ENCODE measurements around the gene OSCAR. TPM values are rescaled to one million over a fixed set of nuclear protein-coding genes. Genes with fewer than 3 reads are reported as not detected.

OSCAR gene
- total RNA-seq, result under 1 TPM in 1 of 3 donors, not detected in 2; 0.11 TPM

GRCh38 chr19:54100561-54100960 is at the start of gene OSCAR:
Gene OSCAR (minus strand): TSS chr19:54100803. CDS start chr19:54100792, 11 bp downstream.
- Mint-ChIP-seq H3K27me3 (ENCODE audit: low read depth) (peaks cover 4% of the 10 kb centered on the region), H3K4me1 (ENCODE audit: low read depth) (peaks cover 21% of the 10 kb centered on the region), H3K4me3 (no peak within 1 kb of the TSS), H3K9me3 (no peaks in the 10 kb centered on the region), H3K36me3 (ENCODE audit: insufficient read depth) (no peaks in the 10 kb centered on the region)
- ATAC-seq, result no peak
- no peak for DNase-seq

GRCh38 chr19:54149021-54149812 is 48.6 kb upstream of the OSCAR start:
- no peak for DNase-seq
- Mint-ChIP-seq H3K27me3 (ENCODE audit: low read depth) (no peaks in the 10 kb centered on the region), H3K4me3 (no peak overlapping the region), H3K36me3 (ENCODE audit: insufficient read depth) (peaks cover 40% of the 10 kb centered on the region), H3K4me1 (ENCODE audit: low read depth) (peaks cover 10% of the 10 kb centered on the region), H3K9me3 (no peaks in the 10 kb centered on the region)
- no peak for ATAC-seq

GRCh38 chr19:54148158-54148557 is 47.6 kb upstream of the OSCAR start:
- DNase-seq, result no peak
- no peak for ATAC-seq
- H3K4me1 Mint-ChIP-seq (ENCODE audit: low read depth), result no peaks in the 10 kb centered on the region
- no peaks in the 10 kb centered on the region for H3K9me3 Mint-ChIP-seq
- no peak overlapping the region for H3K4me3 Mint-ChIP-seq
- H3K27me3 Mint-ChIP-seq (ENCODE audit: low read depth), result no peaks in the 10 kb centered on the region
- H3K36me3 Mint-ChIP-seq (ENCODE audit: insufficient read depth), result peaks cover 47% of the 10 kb centered on the region

- ATAC-seq (no peak), DNase-seq (no peak)
- Mint-ChIP-seq H3K9me3 (no peaks in the 10 kb centered on the region), H3K4me3 (no peak overlapping the region), H3K27me3 (ENCODE audit: low read depth) (no peaks in the 10 kb centered on the region), H3K36me3 (ENCODE audit: insufficient read depth) (peaks cover 50% of the 10 kb centered on the region), H3K4me1 (ENCODE audit: low read depth) (no peaks in the 10 kb centered on the region)
Measured at GRCh38 chr19:54147676-54148075, 47.1 kb upstream of the OSCAR start.

- Mint-ChIP-seq H3K9me3 (no peaks in the 10 kb centered on the region), H3K4me1 (ENCODE audit: low read depth) (peaks cover 11% of the 10 kb centered on the region), H3K4me3 (no peak overlapping the region), H3K36me3 (ENCODE audit: insufficient read depth) (peaks cover 51% of the 10 kb centered on the region), H3K27me3 (ENCODE audit: low read depth) (no peaks in the 10 kb centered on the region)
- ATAC-seq (no peak), DNase-seq (no peak)
Measured at GRCh38 chr19:54145541-54146158, 45.0 kb upstream of the OSCAR start.

GRCh38 chr19:54142166-54142780 is 41.7 kb upstream of the OSCAR start:
- peaks cover 39% of the 10 kb centered on the region for H3K36me3 Mint-ChIP-seq (ENCODE audit: insufficient read depth)
- ATAC-seq, result no peak

GRCh38 chr19:54141356-54141755 is 40.8 kb upstream of the OSCAR start:
- no peaks in the 10 kb centered on the region for H3K9me3 Mint-ChIP-seq
- no peak overlapping the region for H3K4me3 Mint-ChIP-seq
- no peaks in the 10 kb centered on the region for H3K27me3 Mint-ChIP-seq (ENCODE audit: low read depth)
- peaks cover 31% of the 10 kb centered on the region for H3K36me3 Mint-ChIP-seq (ENCODE audit: insufficient read depth)
- no peak for DNase-seq
- peaks cover 37% of the 10 kb centered on the region for H3K4me1 Mint-ChIP-seq (ENCODE audit: low read depth)
- ATAC-seq, result no peak

More at GRCh38 chr19:54142166-54142780, 41.7 kb upstream of the OSCAR start:
- Mint-ChIP-seq H3K4me1 (ENCODE audit: low read depth) (peaks cover 31% of the 10 kb centered on the region), H3K27me3 (ENCODE audit: low read depth) (no peaks in the 10 kb centered on the region), H3K9me3 (no peaks in the 10 kb centered on the region), H3K4me3 (no peak overlapping the region)
- no peak for DNase-seq

GRCh38 chr19:54138489-54139256 is 38.1 kb upstream of the OSCAR start:
- Mint-ChIP-seq H3K27me3 (ENCODE audit: low read depth) (no peaks in the 10 kb centered on the region), H3K4me1 (ENCODE audit: low read depth) (peaks cover 43% of the 10 kb centered on the region), H3K9me3 (no peaks in the 10 kb centered on the region), H3K36me3 (ENCODE audit: insufficient read depth) (peaks cover 18% of the 10 kb centered on the region), H3K4me3 (peak overlapping the region; percentile 96)
- ATAC-seq (no peak), DNase-seq (no peak)

GRCh38 chr19:54137699-54138488 is 37.3 kb upstream of the OSCAR start, which contains the start of gene CNOT3:
Gene CNOT3 (plus strand): TSS chr19:54137762. CDS start chr19:54142979, 5,217 bp downstream.
- ATAC-seq, result no peak
- H3K36me3 Mint-ChIP-seq (ENCODE audit: insufficient read depth), result peaks cover 12% of the 10 kb centered on the region
- H3K4me1 Mint-ChIP-seq (ENCODE audit: low read depth), result peaks cover 43% of the 10 kb centered on the region
- H3K27me3 Mint-ChIP-seq (ENCODE audit: low read depth), result no peaks in the 10 kb centered on the region
- peak within 1 kb of the TSS; percentile 96 for H3K4me3 Mint-ChIP-seq
- no peak for DNase-seq
- H3K9me3 Mint-ChIP-seq, result no peaks in the 10 kb centered on the region

- peak; percentile 81 to 85 for ATAC-seq
- H3K4me3 Mint-ChIP-seq, result peak overlapping the region; percentile 81
Measured at GRCh38 chr19:54136864-54137698, 36.5 kb upstream of the OSCAR start.

GRCh38 chr19:54136086-54136863 is 35.7 kb upstream of the OSCAR start:
- Mint-ChIP-seq H3K27me3 (ENCODE audit: low read depth) (no peaks in the 10 kb centered on the region), H3K4me1 (ENCODE audit: low read depth) (peaks cover 38% of the 10 kb centered on the region), H3K9me3 (no peaks in the 10 kb centered on the region), H3K4me3 (peak overlapping the region; percentile 81), H3K36me3 (ENCODE audit: insufficient read depth) (peaks cover 5% of the 10 kb centered on the region)
- DNase-seq (no peak), ATAC-seq (no peak)

More at GRCh38 chr19:54136864-54137698, 36.5 kb upstream of the OSCAR start:
- Mint-ChIP-seq H3K36me3 (ENCODE audit: insufficient read depth) (peaks cover 9% of the 10 kb centered on the region), H3K9me3 (no peaks in the 10 kb centered on the region), H3K27me3 (ENCODE audit: low read depth) (no peaks in the 10 kb centered on the region), H3K4me1 (ENCODE audit: low read depth) (peaks cover 42% of the 10 kb centered on the region)
- DNase-seq, result peak; percentile 98

GRCh38 chr19:54133957-54134590 is 33.5 kb upstream of the OSCAR start:
- Mint-ChIP-seq H3K27me3 (ENCODE audit: low read depth) (no peaks in the 10 kb centered on the region), H3K36me3 (ENCODE audit: insufficient read depth) (peaks cover 5% of the 10 kb centered on the region), H3K4me3 (no peak overlapping the region), H3K4me1 (ENCODE audit: low read depth) (peaks cover 18% of the 10 kb centered on the region), H3K9me3 (no peaks in the 10 kb centered on the region)
- DNase-seq, result no peak
- no peak for ATAC-seq

All from activated T-cell treated with anti-CD3 and anti-CD28 coated beads, Interleukin-2, amount 50 U/mL, for 4 hours (primary cell).